ENCODE results near the gene SNIP1. TPM values are rescaled to one million over a fixed set of nuclear protein-coding genes. Genes with fewer than 3 reads are reported as not detected.
A peak's percentile ranks its signal among the peaks of the same experiment; 100 is the strongest.

Gene SNIP1
- total RNA-seq, 1 donor from 2014 or later = 18.2 TPM

GRCh38 chr1:37570528-37571334 lies 16.6 kb upstream of the SNIP1 start:
- Mint-ChIP-seq H3K36me3 (peaks cover 33% of the 10 kb centered on the region), H3K4me1 (ENCODE audit: unreplicated experiment) (no peaks in the 10 kb centered on the region)
- TF ChIP-seq, protein P1, sequence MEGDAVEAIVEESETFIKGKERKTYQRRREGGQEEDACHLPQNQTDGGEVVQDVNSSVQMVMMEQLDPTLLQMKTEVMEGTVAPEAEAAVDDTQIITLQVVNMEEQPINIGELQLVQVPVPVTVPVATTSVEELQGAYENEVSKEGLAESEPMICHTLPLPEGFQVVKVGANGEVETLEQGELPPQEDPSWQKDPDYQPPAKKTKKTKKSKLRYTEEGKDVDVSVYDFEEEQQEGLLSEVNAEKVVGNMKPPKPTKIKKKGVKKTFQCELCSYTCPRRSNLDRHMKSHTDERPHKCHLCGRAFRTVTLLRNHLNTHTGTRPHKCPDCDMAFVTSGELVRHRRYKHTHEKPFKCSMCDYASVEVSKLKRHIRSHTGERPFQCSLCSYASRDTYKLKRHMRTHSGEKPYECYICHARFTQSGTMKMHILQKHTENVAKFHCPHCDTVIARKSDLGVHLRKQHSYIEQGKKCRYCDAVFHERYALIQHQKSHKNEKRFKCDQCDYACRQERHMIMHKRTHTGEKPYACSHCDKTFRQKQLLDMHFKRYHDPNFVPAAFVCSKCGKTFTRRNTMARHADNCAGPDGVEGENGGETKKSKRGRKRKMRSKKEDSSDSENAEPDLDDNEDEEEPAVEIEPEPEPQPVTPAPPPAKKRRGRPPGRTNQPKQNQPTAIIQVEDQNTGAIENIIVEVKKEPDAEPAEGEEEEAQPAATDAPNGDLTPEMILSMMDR (conservative IDR thresholded peaks at IDR 0.05) = no peak

GRCh38 chr1:37567023-37567422 lies 12.9 kb upstream of the SNIP1 start:
- TF ChIP-seq, protein P1 (conservative IDR thresholded peaks at IDR 0.05) = no peak
- H3K4me3 Mint-ChIP-seq = no peak overlapping the region
- DNase-seq (ENCODE audit: extremely low spot score, unreplicated experiment) = no peak
- H3K9me3 Mint-ChIP-seq = no peaks in the 10 kb centered on the region
- peaks cover 24% of the 10 kb centered on the region for H3K36me3 Mint-ChIP-seq
- no peak overlapping the region for H3K27ac Mint-ChIP-seq
- H3K4me1 Mint-ChIP-seq (ENCODE audit: unreplicated experiment) = no peaks in the 10 kb centered on the region
- H3K27me3 Mint-ChIP-seq = no peaks in the 10 kb centered on the region

More at GRCh38 chr1:37570528-37571334, 16.6 kb upstream of the SNIP1 start:
- Mint-ChIP-seq H3K27ac (no peak overlapping the region), H3K27me3 (no peaks in the 10 kb centered on the region), H3K9me3 (no peaks in the 10 kb centered on the region), H3K4me3 (no peak overlapping the region)
- no peak for DNase-seq (ENCODE audit: extremely low spot score, unreplicated experiment)

DNA sequence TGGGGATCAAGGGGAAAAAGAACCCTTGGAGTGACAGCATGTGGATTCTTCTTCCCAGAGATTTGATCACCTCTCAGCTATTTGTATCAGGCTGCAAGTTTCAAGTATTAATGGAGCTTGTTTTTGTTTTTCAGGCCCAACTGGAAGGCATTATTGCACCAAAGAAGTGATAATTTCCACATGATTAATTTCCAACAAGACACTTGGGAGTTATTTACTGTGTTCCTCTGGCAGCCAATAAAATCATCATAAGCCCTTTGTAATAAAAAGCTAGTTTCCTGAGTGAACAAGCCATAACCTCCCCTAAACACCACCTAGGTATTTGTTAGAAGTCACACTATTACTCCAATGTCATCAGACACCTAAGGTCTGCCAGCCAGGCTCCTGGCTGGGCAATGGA lies 10.8 kb upstream of the SNIP1 start:
- DNase-seq (ENCODE audit: extremely low spot score, unreplicated experiment) = no peak
- TF ChIP-seq, protein P1 (conservative IDR thresholded peaks at IDR 0.05) = no peak
- H3K4me1 Mint-ChIP-seq (ENCODE audit: unreplicated experiment) = no peaks in the 10 kb centered on the region
- peaks cover 13% of the 10 kb centered on the region for H3K36me3 Mint-ChIP-seq
- H3K4me3 Mint-ChIP-seq = no peak overlapping the region
- H3K27me3 Mint-ChIP-seq = no peaks in the 10 kb centered on the region
- no peak overlapping the region for H3K27ac Mint-ChIP-seq
- H3K9me3 Mint-ChIP-seq = no peaks in the 10 kb centered on the region

GRCh38 chr1:37562984-37563383 lies 8.9 kb upstream of the SNIP1 start:
- DNase-seq (ENCODE audit: extremely low spot score, unreplicated experiment) = no peak
- Mint-ChIP-seq H3K9me3 (no peaks in the 10 kb centered on the region), H3K27ac (no peak overlapping the region), H3K36me3 (peaks cover 8% of the 10 kb centered on the region), H3K27me3 (no peaks in the 10 kb centered on the region), H3K4me1 (ENCODE audit: unreplicated experiment) (peaks cover 6% of the 10 kb centered on the region), H3K4me3 (no peak overlapping the region)
- TF ChIP-seq, protein P1 (conservative IDR thresholded peaks at IDR 0.05) = no peak

DNA sequence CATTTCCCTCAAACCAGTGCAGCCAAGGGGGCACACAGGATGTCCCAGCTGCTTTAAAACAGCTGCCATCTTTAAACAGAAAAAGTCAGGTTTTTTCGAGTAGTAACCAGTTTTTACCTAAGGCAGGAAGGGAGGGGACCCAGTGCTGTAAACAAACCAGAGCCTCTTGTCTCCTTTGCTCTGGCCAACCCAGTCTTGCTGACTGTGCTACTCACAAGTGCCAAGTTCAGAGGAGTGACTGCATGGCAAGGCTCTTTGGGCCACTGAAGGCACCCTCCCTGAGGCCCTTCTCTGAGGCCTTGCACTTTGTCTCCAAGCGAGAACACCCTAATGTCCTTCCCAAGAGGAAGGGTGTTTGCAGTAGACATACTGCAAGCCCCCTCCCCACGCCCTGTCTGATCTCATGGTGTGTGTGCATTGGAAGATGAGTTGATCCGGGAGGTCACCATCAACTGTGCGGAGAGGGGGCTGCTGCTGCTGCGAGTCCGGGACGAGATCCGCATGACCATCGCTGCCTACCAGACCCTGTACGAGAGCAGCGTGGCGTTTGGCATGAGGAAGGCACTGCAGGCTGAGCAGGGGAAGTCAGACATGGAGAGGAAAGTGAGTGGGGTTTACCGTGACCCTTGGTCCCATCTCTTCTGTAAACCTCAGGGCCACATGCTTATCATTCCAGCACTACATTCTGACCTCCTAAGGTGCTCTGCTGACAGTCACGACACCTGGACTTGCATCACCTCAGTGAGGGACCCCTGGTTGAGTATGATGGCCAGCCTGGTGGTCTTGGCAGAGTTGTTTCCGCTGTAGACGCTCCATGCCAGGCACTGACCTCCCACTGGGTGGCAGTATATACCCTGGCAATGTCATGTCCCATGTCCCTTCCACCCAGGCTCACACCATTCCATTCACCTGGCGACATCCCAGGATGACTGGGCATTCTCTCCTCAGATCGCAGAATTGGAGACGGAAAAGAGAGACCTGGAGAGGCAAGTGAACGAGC lies 7.3 kb upstream of the SNIP1 start:
- Mint-ChIP-seq H3K36me3 (peaks cover 4% of the 10 kb centered on the region), H3K4me3 (no peak overlapping the region), H3K27ac (no peak overlapping the region), H3K9me3 (no peaks in the 10 kb centered on the region), H3K27me3 (no peaks in the 10 kb centered on the region), H3K4me1 (ENCODE audit: unreplicated experiment) (peaks cover 17% of the 10 kb centered on the region)
- TF ChIP-seq, protein P1 (conservative IDR thresholded peaks at IDR 0.05) = peak; percentile 67
- no peak for DNase-seq (ENCODE audit: extremely low spot score, unreplicated experiment)

All from type B pancreatic cell (in vitro differentiated cells).